Parathyroid adenoma (tissue), 2 donors: ENCODE results near the gene PLA1A.
A peak's percentile ranks its signal among the peaks of the same experiment; 100 is the strongest.

Source experiments
- H2AFZ ChIP-seq: fragments of 300-600 bp; sonication (generic); one replicate; pipeline ENCODE4 v1.7.0; 2017; ENCODE audit warnings: antibody characterized with exemption, mild to moderate bottlenecking
- H3K27ac ChIP-seq: fragments of 300-600 bp; sonication (generic); one replicate; pipeline ENCODE4 v1.7.0; 2017
- H3K27me3 ChIP-seq: fragments of 300-600 bp; sonication (generic); one replicate; pipeline ENCODE4 v1.7.0; 2017; ENCODE audit warnings: low read length; ENCODE audit not compliant: control insufficient read depth, insufficient read depth
- H3K36me3 ChIP-seq: fragments of 300-600 bp; sonication (generic); one replicate; pipeline ENCODE4 v1.7.0; 2017; ENCODE audit warnings: low read length; ENCODE audit not compliant: control insufficient read depth, insufficient read depth
- H3K4me1 ChIP-seq: fragments of 300-600 bp; sonication (generic); one replicate; pipeline ENCODE4 v1.7.0; 2017; ENCODE audit warnings: control low read depth
- H3K4me2 ChIP-seq: fragments of 300-600 bp; sonication (generic); one replicate; pipeline ENCODE4 v1.7.0; 2017; ENCODE audit warnings: low read length
- H3K4me3 ChIP-seq: fragments of 300-600 bp; sonication (generic); one replicate; pipeline ENCODE4 v1.7.0; 2017; ENCODE audit warnings: low read depth, low read length
- H3K79me2 ChIP-seq: fragments of 300-600 bp; sonication (generic); one replicate; pipeline ENCODE4 v1.7.0; 2017; ENCODE audit warnings: control low read depth
- H3K9ac ChIP-seq: fragments of 300-600 bp; sonication (generic); one replicate; pipeline ENCODE4 v1.7.0; 2017; ENCODE audit warnings: mild to moderate bottlenecking
- H3K9me3 ChIP-seq: fragments of 300-600 bp; sonication (generic); one replicate; pipeline ENCODE4 v1.7.0; 2017; ENCODE audit warnings: low read length; ENCODE audit not compliant: control insufficient read depth
- TF ChIP-seq, protein P1 (sequence below): fragments of 300-600 bp; sonication (generic); IDR thresholded peaks from one replicate; pipeline ENCODE4 v1.7.0; 2017; ENCODE audit warnings: antibody characterized with exemption, mild to moderate bottlenecking
- donor health status: primary hyperparathyroidism.

The PLA1A gene

DNA sequence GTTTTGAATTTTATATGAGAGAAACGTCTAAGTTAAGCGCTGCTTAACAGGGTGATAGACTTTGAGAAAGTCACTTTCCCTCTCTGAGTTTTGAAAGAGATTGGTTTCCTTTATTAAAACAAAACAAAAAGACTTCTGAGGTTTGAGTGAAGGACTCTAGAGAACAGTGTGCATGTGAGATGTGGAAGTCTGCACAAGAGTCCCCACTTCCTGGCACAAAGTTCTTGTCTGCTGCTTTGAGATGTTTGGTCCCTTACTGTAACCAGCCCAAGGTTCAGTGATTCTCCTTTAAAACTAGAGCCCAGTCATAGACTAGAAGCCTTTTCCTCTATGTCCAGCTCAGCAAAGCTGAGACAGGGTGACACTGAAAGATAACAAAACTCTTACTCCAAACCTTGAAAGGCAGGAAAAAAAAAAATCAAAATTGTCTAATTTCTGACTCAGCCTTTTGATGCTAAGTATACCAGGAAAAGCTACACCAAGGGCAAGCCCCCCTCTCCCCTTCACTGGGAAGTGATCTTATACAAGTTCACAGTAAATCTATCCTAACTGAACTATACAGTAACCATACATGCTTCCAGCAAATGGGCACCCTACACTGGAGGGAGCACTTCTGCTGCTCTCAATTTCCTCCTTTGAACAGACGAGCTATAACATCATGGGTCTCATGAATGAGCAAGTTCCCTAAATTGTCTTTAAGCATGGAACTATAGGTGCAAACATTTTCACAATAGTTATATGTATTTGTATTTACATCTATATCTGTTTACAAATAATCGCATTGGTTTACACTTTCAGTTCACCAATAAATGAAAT, 60.4 kb downstream of the PLA1A start:
- Histone ChIP-seq H3K27me3 (no peaks in the 10 kb centered on the region), H3K9me3 (no peaks in the 10 kb centered on the region), H3K79me2 (no peaks in the 10 kb centered on the region), H3K9ac (no peak overlapping the region), H3K4me1 (peaks cover 21% of the 10 kb centered on the region), H3K27ac (no peak overlapping the region), H3K4me2 (no peak overlapping the region), H2AFZ (no peak overlapping the region), H3K36me3 (peaks cover 2% of the 10 kb centered on the region), H3K4me3 (no peak overlapping the region)
- TF ChIP-seq, protein P1, sequence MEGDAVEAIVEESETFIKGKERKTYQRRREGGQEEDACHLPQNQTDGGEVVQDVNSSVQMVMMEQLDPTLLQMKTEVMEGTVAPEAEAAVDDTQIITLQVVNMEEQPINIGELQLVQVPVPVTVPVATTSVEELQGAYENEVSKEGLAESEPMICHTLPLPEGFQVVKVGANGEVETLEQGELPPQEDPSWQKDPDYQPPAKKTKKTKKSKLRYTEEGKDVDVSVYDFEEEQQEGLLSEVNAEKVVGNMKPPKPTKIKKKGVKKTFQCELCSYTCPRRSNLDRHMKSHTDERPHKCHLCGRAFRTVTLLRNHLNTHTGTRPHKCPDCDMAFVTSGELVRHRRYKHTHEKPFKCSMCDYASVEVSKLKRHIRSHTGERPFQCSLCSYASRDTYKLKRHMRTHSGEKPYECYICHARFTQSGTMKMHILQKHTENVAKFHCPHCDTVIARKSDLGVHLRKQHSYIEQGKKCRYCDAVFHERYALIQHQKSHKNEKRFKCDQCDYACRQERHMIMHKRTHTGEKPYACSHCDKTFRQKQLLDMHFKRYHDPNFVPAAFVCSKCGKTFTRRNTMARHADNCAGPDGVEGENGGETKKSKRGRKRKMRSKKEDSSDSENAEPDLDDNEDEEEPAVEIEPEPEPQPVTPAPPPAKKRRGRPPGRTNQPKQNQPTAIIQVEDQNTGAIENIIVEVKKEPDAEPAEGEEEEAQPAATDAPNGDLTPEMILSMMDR: no peak

GRCh38 chr3:119658994-119659393, 61.3 kb downstream of the PLA1A start:
- no peak overlapping the region for H2AFZ ChIP-seq
- no peaks in the 10 kb centered on the region for H3K9me3 ChIP-seq
- no peak overlapping the region for H3K4me2 ChIP-seq
- TF ChIP-seq, protein P1: no peak
- H3K4me1 ChIP-seq: peaks cover 23% of the 10 kb centered on the region
- no peak overlapping the region for H3K9ac ChIP-seq
- no peaks in the 10 kb centered on the region for H3K79me2 ChIP-seq
- H3K27ac ChIP-seq: no peak overlapping the region
- H3K4me3 ChIP-seq: no peak overlapping the region
- H3K27me3 ChIP-seq: no peaks in the 10 kb centered on the region
- peaks cover 2% of the 10 kb centered on the region for H3K36me3 ChIP-seq

DNA sequence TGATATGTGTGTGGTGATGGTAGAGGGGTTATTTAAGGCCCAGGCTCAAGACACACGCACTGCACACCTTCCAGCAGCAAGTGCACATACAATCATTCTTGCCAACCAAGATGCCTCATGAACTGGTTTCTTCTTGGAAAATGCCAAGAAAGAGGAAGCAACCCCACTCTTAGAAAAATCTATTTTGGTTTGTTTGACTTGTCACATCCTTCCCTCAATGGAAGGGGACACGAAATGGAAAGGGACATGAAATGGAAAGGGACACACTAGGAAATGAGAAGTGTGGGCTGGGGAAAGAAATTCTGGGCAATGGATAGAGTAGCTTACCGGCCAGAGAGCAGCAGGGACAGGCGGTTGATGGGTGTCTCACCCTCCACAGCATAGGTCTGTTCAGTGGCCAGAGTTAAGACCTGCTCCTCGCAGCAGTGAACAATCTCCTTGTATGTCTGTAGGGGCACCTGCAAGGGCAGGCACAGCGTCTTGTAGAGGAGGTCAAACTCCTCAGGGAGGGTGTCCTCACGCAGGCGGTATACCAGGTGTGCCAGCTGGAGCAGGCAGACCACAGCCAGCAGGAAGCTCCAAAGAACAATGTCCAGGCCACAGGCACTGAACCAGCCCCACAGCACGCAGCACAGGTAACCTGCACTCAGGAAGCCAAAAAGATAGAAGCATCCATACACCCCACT, 62.1 kb downstream of the PLA1A start:
- no peak overlapping the region for H3K9ac ChIP-seq
- H2AFZ ChIP-seq: no peak overlapping the region
- no peak overlapping the region for H3K4me3 ChIP-seq
- TF ChIP-seq, protein P1: no peak
- no peaks in the 10 kb centered on the region for H3K9me3 ChIP-seq
- H3K36me3 ChIP-seq: peaks cover 2% of the 10 kb centered on the region
- H3K4me1 ChIP-seq: peaks cover 24% of the 10 kb centered on the region
- H3K27ac ChIP-seq: no peak overlapping the region
- no peaks in the 10 kb centered on the region for H3K27me3 ChIP-seq
- no peaks in the 10 kb centered on the region for H3K79me2 ChIP-seq
- no peak overlapping the region for H3K4me2 ChIP-seq

- Histone ChIP-seq H2AFZ (peak within 1 kb of the TSS; percentile 43), H3K4me2 (no peak within 1 kb of the TSS), H3K79me2 (no peaks in the 10 kb centered on the region), H3K4me3 (no peak within 1 kb of the TSS), H3K27ac (peak within 1 kb of the TSS; percentile 15), H3K4me1 (peaks cover 31% of the 10 kb centered on the region), H3K27me3 (no peaks in the 10 kb centered on the region), H3K36me3 (peaks cover 2% of the 10 kb centered on the region), H3K9me3 (no peaks in the 10 kb centered on the region), H3K9ac (no peak within 1 kb of the TSS)
- TF ChIP-seq, protein P1: no peak
Measured at GRCh38 chr3:119660474-119661440, 63.1 kb downstream of the PLA1A start, which contains the start of gene POPDC2. POPDC2 (minus strand) TSS chr3:119660589; CDS start chr3:119660423, 166 bp downstream.
